Endothelial cell of umbilical vein (primary cell): ENCODE data around the gene SETD1A. TPM values are rescaled to one million over a fixed set of nuclear protein-coding genes. Genes with fewer than 3 reads are reported as not detected.
A peak's percentile ranks its signal among the peaks of the same experiment; 100 is the strongest.

Experiments used
- BruUV-seq: library from RNA; stranded (reverse); fragments of 400-500 nt; replicated peaks from 2 replicates; lab custom pipeline; 2021; lab: Mats Ljungman, UMichigan
- CTCF ChIA-PET: fragments of 300-600, 350-600 bp; sonication (Branson Sonifier 250); formaldehyde crosslinking; loops from one replicate; lab custom pipeline; 2021; ENCODE audit warnings: antibody characterized with exemption, inconsistent platforms; lab: Charles Lee
- POLR2A ChIA-PET: fragments of 300-600, 350-600 bp; sonication (Branson Sonifier 250); formaldehyde crosslinking; loops from one replicate; lab custom pipeline; 2021; ENCODE audit warnings: antibody characterized with exemption, inconsistent platforms; lab: Charles Lee
- DNase-seq: peaks from one replicate; pipeline ENCODE4 v3.0.0-alpha.2; 2011; ENCODE audit warnings: low read depth, low spot score
- FAIRE-seq: peaks from 2 replicates; lab custom pipeline; 2011; peaks lifted over from hg19 to GRCh38; lab: Jason Lieb, UNC
- H2AFZ ChIP-seq: 2 replicates; pipeline ENCODE4 v1.6.0; 2012; ENCODE audit warnings: low read depth, low read length, control low read depth, inconsistent platforms
- H3K27ac ChIP-seq: 2 replicates; pipeline ENCODE4 v1.5.1; 2011; ENCODE audit warnings: low read depth, mild to moderate bottlenecking, control low read depth, low read length, moderate library complexity; ENCODE audit not compliant: insufficient read depth
- H3K27me3 ChIP-seq, 2 experiments: 2 replicates each; pipeline versions ENCODE4 v1.6.0 to v1.6.1; 2011; ENCODE audit warnings: low read length in 2 of 2, mixed read lengths in 1 of 2; ENCODE audit not compliant: control insufficient read depth in 2 of 2, insufficient read depth in 2 of 2
- H3K36me3 ChIP-seq, 2 experiments: 2 replicates in 1 of 2; 3 replicates in 1 of 2; pipeline ENCODE4 v1.5.1; 2011; ENCODE audit warnings: low read length in 2 of 2, mild to moderate bottlenecking in 1 of 2, moderate library complexity in 1 of 2; ENCODE audit not compliant: control insufficient read depth in 2 of 2, insufficient read depth in 2 of 2; ENCODE audit errors: extremely low read depth in 1 of 2
- H3K4me1 ChIP-seq: 3 replicates; pipeline ENCODE4 v1.5.1; 2011; ENCODE audit warnings: mild to moderate bottlenecking, low read length; ENCODE audit not compliant: control insufficient read depth, insufficient read depth; ENCODE audit errors: extremely low read depth
- H3K4me2 ChIP-seq: 2 replicates; pipeline ENCODE4 v1.6.1; 2011; ENCODE audit warnings: low read length, control low read depth, mixed read lengths; ENCODE audit not compliant: insufficient read depth
- H3K4me3 ChIP-seq, 3 experiments: fragments of 200-600 bp in 1 of 3; sonication (generic), shearing (Covaris generic) in 1 of 3; replicated peaks in 1 of 3; 2 replicates each; pipeline ENCODE4 v1.5.1; 2011 to 2016; ENCODE audit warnings: control low read depth in 3 of 3, low read length in 3 of 3, mild to moderate bottlenecking in 2 of 3, inconsistent platforms in 1 of 3, low read depth in 1 of 3, moderate library complexity in 1 of 3; ENCODE audit not compliant: insufficient read depth in 1 of 3
- H3K79me2 ChIP-seq: 2 replicates; pipeline ENCODE4 v1.6.0; 2012; ENCODE audit warnings: low read length, inconsistent platforms; ENCODE audit not compliant: control insufficient read depth, insufficient read depth
- H3K9ac ChIP-seq: replicated peaks from 2 replicates; pipeline ENCODE3; 2011; ENCODE audit warnings: low read length, control low read depth; ENCODE audit not compliant: insufficient read depth; ENCODE audit errors: extremely low read depth
- H3K9me1 ChIP-seq: replicated peaks from 3 replicates; pipeline ENCODE4 v1.6.0; 2011; ENCODE audit warnings: mild to moderate bottlenecking, low read length; ENCODE audit not compliant: control insufficient read depth, insufficient read depth; ENCODE audit errors: extremely low read depth
- H3K9me3 ChIP-seq: replicated peaks from 2 replicates; pipeline ENCODE4 v1.5.1; 2012; ENCODE audit warnings: low read length, inconsistent platforms; ENCODE audit not compliant: control insufficient read depth, insufficient read depth
- H4K20me1 ChIP-seq: replicated peaks from 2 replicates; pipeline ENCODE3; 2011; ENCODE audit warnings: mild to moderate bottlenecking, low read length; ENCODE audit not compliant: control insufficient read depth, insufficient read depth; ENCODE audit errors: extremely low read depth
- FOS ChIP-seq: IDR thresholded peaks from 2 replicates; pipeline ENCODE4 v1.6.1; 2011; ENCODE audit warnings: mild to moderate bottlenecking, low read length, moderate library complexity, borderline replicate concordance; ENCODE audit not compliant: insufficient read depth
- GATA2 ChIP-seq: IDR thresholded peaks from 2 replicates; pipeline ENCODE4 v1.7.0; 2011; ENCODE audit warnings: low read depth, mild to moderate bottlenecking, moderate library complexity, mixed read lengths, low read length; ENCODE audit not compliant: insufficient read length, insufficient read depth
- JUN ChIP-seq: IDR thresholded peaks from 2 replicates; pipeline ENCODE4 v1.6.1; 2011; ENCODE audit warnings: borderline replicate concordance, low read depth; ENCODE audit not compliant: insufficient read length, insufficient read depth
- MAX ChIP-seq: IDR thresholded peaks from 2 replicates; pipeline ENCODE4 v1.6.1; 2011; ENCODE audit not compliant: insufficient read depth, insufficient read length
- MYC ChIP-seq: IDR thresholded peaks from one replicate; pipeline ENCODE4 v1.6.1; 2011; ENCODE audit warnings: mild to moderate bottlenecking, low read depth, low read length
- POLR2A ChIP-seq: IDR thresholded peaks from 2 replicates; pipeline ENCODE4 v1.6.1; 2012; ENCODE audit warnings: low read depth, mild to moderate bottlenecking, control low read depth, low read length
- POLR2AphosphoS5 ChIP-seq: IDR thresholded peaks from 2 replicates; pipeline ENCODE4 v1.6.1; 2012; ENCODE audit warnings: low read depth, mild to moderate bottlenecking, control low read depth, low read length, moderate library complexity; ENCODE audit not compliant: insufficient read depth
- dilution Hi-C: fragments of 300-500 bp; cut with MboI; formaldehyde crosslinking; loops from one replicate; pipeline ENCODE4 v1.15.0; 2019; ENCODE audit warnings: low sequenced_read_pairs; ENCODE audit not compliant: extremely low pct_ligation_motif_present
- intact Hi-C: fragments of 100-400 bp; cut with micrococcal nuclease; formaldehyde crosslinking; loops from one replicate; pipeline ENCODE4 v1.10.0; 2022
- polyA plus RNA-seq, 4 experiments: library from polyadenylated mRNA; depleted of rRNA in 3 of 4; stranded (reverse) in 3 of 4; unstranded in 1 of 4; fragments of >200 nt; gene quantifications; 2 replicates each; pipeline versions ENCODE4 v1.2.1 to v1.2.3, GENCODE V29; 2011 to 2012; ENCODE audit warnings: missing spikeins in 1 of 4
- total RNA-seq: library from RNA; stranded (reverse); gene quantifications from 2 replicates; pipeline ENCODE4 v1.2.3, GENCODE V29; 2021

The SETD1A gene
- total and polyA plus RNA-seq, 2 donors (not counting 3 experiments of a cell fraction or from before 2014, with no cell fraction given) = 3.5 to 21.3 TPM

GRCh38 chr16:30947859-30948666 is 9.5 kb upstream of the SETD1A start:
- peaks cover 14% of the 10 kb centered on the region for H3K4me1 ChIP-seq

More at GRCh38 chr16:30947859-30948666, 9.5 kb upstream of the SETD1A start:
- Histone ChIP-seq H3K4me3 (peak overlapping the region in 2 of 3 experiments; percentile 72 to 73), H3K79me2 (no peaks in the 10 kb centered on the region), H3K36me3 (peaks cover 0 to 13% of the 10 kb centered on the region in 2 experiments), H3K27ac (peak overlapping the region; percentile 43), H3K4me2 (peak overlapping the region; percentile 71), H2AFZ (no peak overlapping the region), H3K27me3 (no peaks in the 10 kb centered on the region), H4K20me1 (no peaks in the 10 kb centered on the region), H3K9me1 (no peaks in the 10 kb centered on the region), H3K9ac (no peak overlapping the region), H3K9me3 (no peaks in the 10 kb centered on the region)
- BruUV-seq = TSS peak; percentile 12
- FAIRE-seq (peak; percentile 94), DNase-seq (peak; percentile 97)
- TF ChIP-seq JUN = no peak
- no peak for TF ChIP-seq FOS
- peak; percentile 73 for TF ChIP-seq MAX
- TF ChIP-seq POLR2AphosphoS5 = no peak
- TF ChIP-seq POLR2A = no peak
- TF ChIP-seq GATA2 = no peak
- TF ChIP-seq MYC = no peak
- ChIA-PET POLR2A (no interaction called here), CTCF (no interaction called here)
- intact Hi-C loops (no loop called here), dilution Hi-C loops (no loop called here)
